Neutrophil (primary cell): Measurements from ENCODE around the gene SASH1.

Source experiments
- H3K27ac ChIP-seq: fragments of 200-600 bp; sonication (generic); 2 replicates; pipeline ENCODE4 v1.5.1; 2016; ENCODE audit warnings: mild to moderate bottlenecking, moderate library complexity
- H3K27me3 ChIP-seq: fragments of 200-600 bp; sonication (generic); 2 replicates; pipeline ENCODE4 v1.6.0; 2016; ENCODE audit warnings: mild to moderate bottlenecking
- H3K36me3 ChIP-seq: fragments of 200-600 bp; sonication (generic); 2 replicates; pipeline ENCODE4 v1.5.1; 2017
- H3K4me1 ChIP-seq, 2 experiments: fragments of 200-600 bp in 1 of 2; sonication (generic) in 1 of 2; 1 replicate in 1 of 2; 2 replicates in 1 of 2; pipeline versions ENCODE4 v1.5.1 to v1.6.1; 2013 to 2016; ENCODE audit warnings: low read depth in 1 of 2, low read length in 1 of 2, mild to moderate bottlenecking in 1 of 2, moderate library complexity in 1 of 2; ENCODE audit not compliant: control insufficient read depth in 1 of 2, insufficient read depth in 1 of 2
- H3K4me3 ChIP-seq, 2 experiments: fragments of 200-600 bp in 1 of 2; sonication (generic) in 1 of 2; 1 replicate in 1 of 2; 2 replicates in 1 of 2; pipeline ENCODE4 v1.5.1; 2013 to 2016; ENCODE audit warnings: low read depth in 1 of 2, low read length in 1 of 2, mild to moderate bottlenecking in 1 of 2, moderate library complexity in 1 of 2
- H3K9me3 ChIP-seq: fragments of 200-600 bp; sonication (generic); 2 replicates; pipeline ENCODE4 v1.5.1; 2016
- TF ChIP-seq, protein P1 (sequence below): fragments of 200-600 bp; sonication (generic); IDR thresholded peaks from 2 replicates; pipeline ENCODE4 v1.5.1; 2016; ENCODE audit warnings: antibody characterized with exemption

The SASH1 gene

DNA sequence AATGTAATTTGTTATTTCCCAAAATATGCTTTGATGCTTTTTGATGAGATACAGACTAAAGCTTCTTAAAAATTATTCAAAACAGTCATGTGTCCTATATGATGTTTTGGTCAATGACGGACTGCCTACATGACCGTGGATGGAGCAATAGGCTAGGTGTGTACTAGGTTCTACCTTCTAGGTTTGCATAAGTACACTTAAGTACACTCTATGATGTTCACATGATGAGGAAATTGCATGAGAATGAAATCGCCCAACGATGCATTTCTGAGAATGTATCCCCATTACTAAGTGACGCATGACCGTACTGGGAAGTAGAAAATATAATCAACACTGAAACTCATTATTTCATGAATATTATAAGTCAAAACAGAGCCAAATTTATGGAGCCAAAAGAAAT, 252.9 kb downstream of the SASH1 start:
- no peaks in the 10 kb centered on the region for H3K4me1 ChIP-seq
- no peak overlapping the region for H3K4me3 ChIP-seq
- H3K36me3 ChIP-seq: no peaks in the 10 kb centered on the region
- TF ChIP-seq, protein P1, sequence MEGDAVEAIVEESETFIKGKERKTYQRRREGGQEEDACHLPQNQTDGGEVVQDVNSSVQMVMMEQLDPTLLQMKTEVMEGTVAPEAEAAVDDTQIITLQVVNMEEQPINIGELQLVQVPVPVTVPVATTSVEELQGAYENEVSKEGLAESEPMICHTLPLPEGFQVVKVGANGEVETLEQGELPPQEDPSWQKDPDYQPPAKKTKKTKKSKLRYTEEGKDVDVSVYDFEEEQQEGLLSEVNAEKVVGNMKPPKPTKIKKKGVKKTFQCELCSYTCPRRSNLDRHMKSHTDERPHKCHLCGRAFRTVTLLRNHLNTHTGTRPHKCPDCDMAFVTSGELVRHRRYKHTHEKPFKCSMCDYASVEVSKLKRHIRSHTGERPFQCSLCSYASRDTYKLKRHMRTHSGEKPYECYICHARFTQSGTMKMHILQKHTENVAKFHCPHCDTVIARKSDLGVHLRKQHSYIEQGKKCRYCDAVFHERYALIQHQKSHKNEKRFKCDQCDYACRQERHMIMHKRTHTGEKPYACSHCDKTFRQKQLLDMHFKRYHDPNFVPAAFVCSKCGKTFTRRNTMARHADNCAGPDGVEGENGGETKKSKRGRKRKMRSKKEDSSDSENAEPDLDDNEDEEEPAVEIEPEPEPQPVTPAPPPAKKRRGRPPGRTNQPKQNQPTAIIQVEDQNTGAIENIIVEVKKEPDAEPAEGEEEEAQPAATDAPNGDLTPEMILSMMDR: no peak
- H3K27ac ChIP-seq: no peak overlapping the region
- no peaks in the 10 kb centered on the region for H3K9me3 ChIP-seq
- H3K27me3 ChIP-seq: no peaks in the 10 kb centered on the region

DNA sequence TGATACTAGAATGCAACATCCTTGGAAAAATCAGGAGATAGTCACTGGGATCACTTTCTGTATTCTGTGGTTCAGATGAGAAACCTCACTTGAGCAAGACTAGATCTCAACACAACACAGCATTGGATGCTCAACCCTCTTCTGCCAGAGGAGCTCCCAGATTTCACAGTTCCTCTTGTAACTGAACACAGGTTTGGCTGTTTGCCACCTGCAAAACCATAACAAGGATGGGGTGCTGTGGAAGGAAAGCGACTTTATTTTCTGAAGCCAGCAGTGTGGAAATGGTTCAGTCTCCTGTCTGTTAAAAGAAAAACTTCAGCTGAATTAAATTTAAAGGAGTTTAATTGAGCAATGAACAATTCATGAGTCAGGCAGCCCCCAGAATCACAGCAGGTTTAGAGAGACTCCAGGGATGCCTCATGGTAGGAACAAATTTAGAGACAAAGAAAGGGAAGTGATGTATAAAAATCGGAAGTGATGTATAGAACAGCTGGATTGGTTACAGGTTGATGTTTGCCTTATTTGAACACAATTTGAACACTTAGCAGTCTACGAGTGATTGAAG, 254.3 kb downstream of the SASH1 start:
- Histone ChIP-seq H3K36me3 (no peaks in the 10 kb centered on the region), H3K27me3 (no peaks in the 10 kb centered on the region), H3K9me3 (no peaks in the 10 kb centered on the region), H3K4me1 (no peaks in the 10 kb centered on the region), H3K4me3 (no peak overlapping the region), H3K27ac (no peak overlapping the region)
- TF ChIP-seq, protein P1: no peak

GRCh38 chr6:148598724-148599123, 256.1 kb downstream of the SASH1 start:
- Histone ChIP-seq H3K4me1 (no peaks in the 10 kb centered on the region), H3K9me3 (no peaks in the 10 kb centered on the region), H3K36me3 (no peaks in the 10 kb centered on the region), H3K27ac (no peak overlapping the region), H3K4me3 (no peak overlapping the region), H3K27me3 (no peaks in the 10 kb centered on the region)
- TF ChIP-seq, protein P1: no peak

GRCh38 chr6:148599967-148600426, 257.4 kb downstream of the SASH1 start:
- H3K27ac ChIP-seq: no peak overlapping the region
- TF ChIP-seq, protein P1: no peak
- no peaks in the 10 kb centered on the region for H3K9me3 ChIP-seq
- H3K27me3 ChIP-seq: no peaks in the 10 kb centered on the region
- no peak overlapping the region for H3K4me3 ChIP-seq
- H3K4me1 ChIP-seq: no peaks in the 10 kb centered on the region
- H3K36me3 ChIP-seq: no peaks in the 10 kb centered on the region
